ENCODE data around the gene GPRC5D.

DNA sequence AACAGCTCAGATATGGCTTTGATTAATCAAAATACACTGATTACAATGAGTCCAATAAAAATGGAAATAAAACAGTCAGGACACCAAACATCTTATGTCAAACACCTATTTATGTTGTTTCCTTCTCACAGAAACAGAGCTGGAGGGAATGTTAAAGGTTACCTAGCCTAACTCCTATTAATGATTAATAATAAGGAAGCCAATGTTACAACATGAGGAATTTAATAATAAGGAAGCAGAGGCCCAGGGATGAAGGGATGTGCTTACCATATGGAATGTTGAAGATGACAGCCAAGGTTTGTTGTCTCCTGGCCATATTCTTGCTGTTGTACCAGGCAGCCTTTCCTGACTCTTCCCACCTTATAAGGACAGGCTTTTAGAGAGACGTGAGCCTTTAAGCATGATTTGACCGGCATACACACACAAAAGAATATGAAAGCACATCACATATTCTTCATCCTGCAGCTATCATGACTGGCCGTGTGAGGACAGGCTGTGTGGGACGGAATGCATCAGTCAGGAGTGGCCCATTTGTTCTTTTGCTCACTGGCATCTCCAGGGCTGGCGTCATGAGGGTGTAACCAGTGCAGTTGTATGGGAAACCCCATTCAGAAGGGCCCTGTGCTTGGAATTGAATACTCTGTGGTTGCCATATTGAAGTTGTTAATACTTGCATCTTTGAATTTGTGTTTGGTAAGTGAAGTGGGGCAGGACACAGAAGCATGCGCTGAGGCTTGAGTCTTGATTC lies 3.1 kb upstream of the GPRC5D start:
- TF ChIP-seq, protein P1, sequence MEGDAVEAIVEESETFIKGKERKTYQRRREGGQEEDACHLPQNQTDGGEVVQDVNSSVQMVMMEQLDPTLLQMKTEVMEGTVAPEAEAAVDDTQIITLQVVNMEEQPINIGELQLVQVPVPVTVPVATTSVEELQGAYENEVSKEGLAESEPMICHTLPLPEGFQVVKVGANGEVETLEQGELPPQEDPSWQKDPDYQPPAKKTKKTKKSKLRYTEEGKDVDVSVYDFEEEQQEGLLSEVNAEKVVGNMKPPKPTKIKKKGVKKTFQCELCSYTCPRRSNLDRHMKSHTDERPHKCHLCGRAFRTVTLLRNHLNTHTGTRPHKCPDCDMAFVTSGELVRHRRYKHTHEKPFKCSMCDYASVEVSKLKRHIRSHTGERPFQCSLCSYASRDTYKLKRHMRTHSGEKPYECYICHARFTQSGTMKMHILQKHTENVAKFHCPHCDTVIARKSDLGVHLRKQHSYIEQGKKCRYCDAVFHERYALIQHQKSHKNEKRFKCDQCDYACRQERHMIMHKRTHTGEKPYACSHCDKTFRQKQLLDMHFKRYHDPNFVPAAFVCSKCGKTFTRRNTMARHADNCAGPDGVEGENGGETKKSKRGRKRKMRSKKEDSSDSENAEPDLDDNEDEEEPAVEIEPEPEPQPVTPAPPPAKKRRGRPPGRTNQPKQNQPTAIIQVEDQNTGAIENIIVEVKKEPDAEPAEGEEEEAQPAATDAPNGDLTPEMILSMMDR (optimal IDR thresholded peaks at IDR 0.05 in 1 of 3, IDR thresholded peaks at IDR 0.05 in 1 of 3, conservative IDR thresholded peaks at IDR 0.05 in 1 of 3; ENCODE audit: extremely low read depth in 1 of 3, insufficient read depth in 2 of 3, low read length in 3 of 3) = no peak
- TF ChIP-seq EZH2 (IDR thresholded peaks at IDR 0.05; ENCODE audit: low read length) = no peak
